Erythroblast (primary cell): ENCODE results near the gene RAB31.
"Not testable (repeated sequence)": the region's sequence is repeated elsewhere in the genome, so short reads cannot be mapped to it uniquely, and the experiment has no call there.

Experiments
- DNase-seq, 2 experiments: peaks; one replicate each; lab custom pipeline; 2025; lab: John Stamatoyannopoulos, UW
- GATA1 ChIP-seq: IDR thresholded peaks from 2 replicates; pipeline ENCODE4 v1.6.1; 2011; ENCODE audit warnings: low read depth, mild to moderate bottlenecking, control low read depth, low read length, moderate library complexity
- POLR2A ChIP-seq: IDR thresholded peaks from 2 replicates; pipeline ENCODE4 v1.6.1; 2011; ENCODE audit warnings: mild to moderate bottlenecking, low read length

The RAB31 gene

DNA sequence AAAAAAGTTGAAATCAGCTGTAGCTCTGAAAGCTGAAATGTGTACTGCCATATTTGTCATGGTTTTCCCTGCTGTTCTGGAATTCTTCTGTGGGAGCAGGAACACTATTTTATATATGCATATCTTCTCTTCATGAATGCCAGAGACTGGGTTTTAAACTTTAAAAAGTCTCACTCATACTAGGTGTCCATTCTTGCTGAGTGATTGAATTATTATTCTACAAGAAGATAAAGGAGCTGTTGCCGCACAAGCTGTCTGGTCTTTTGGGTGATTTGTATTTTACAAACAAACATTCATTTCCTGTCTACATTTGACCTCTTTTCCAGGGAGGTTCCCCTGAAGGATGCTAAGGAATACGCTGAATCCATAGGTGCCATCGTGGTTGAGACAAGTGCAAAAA, 137.2 kb downstream of the RAB31 start:
- no peak for DNase-seq
- no peak for TF ChIP-seq GATA1
- TF ChIP-seq POLR2A: no peak

DNA sequence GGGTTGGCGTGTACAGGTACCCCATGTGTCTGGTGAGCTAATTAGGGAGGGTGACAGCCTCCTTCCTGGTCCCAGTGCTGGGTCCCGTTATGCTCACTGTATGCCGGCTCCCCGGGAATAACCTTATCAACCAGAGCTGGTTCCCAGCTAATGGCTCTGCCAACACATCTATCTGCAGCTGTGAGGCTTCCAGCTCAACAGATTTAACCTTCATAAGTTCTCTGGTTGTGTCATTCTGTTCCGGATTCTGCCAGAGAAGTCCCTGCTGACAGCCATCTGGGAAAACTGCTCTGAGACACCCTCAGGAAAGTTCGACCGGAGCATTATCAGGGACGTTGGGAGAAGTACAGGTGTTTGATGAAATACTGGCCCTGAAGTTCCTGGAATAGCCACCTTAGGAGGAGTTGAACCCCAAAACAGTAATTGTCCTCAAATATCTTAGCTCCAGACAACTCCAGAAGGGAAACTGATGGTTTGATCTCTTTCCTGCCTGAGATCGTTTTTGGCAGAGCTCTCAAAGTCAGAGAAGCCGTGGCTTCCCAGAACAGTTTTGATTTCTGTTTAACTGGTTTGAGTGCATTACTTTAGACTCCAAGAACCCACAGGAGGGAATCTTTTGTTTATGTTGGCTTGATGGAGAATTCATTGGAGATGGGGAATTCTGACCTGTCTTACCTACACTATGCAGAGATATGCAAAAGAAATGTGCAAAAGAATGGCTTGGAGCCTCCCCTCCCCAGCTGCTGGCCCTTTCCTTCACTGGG, 138.2 kb downstream of the RAB31 start:
- no peak for DNase-seq
- TF ChIP-seq GATA1 (no peak), POLR2A (no peak)

DNA sequence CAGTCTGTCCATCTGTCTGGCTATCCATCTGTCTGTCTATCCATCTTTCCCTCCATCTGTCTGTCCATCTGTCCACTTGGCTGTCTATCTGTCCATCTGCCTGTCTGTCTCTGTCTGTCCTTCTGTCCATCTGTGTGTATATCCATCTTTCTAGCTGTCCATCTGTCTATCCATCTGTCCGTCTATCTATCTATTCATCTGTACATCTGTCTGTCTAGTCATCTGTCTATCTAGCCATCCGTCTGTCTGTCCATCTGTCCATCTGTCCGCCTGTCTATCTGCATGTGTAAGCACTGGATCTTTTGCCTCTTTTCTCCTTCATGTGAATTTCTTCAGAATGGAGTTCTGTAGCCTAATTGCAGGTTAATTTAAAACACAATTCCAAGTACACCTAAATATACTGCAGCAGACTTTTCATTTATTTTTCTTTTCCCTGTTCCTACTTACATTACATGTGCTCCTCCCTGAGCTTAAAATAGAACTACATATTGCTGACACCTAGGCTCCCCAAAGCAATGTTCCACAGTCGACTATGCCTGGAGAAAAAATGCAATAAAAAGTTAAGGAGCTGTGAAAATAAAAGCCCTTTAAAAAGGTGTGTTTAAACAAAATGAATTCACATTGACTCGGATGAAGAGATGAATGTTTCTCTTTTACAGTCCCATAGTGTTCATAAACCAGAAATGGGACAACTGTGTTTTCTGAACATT, 140.2 kb downstream of the RAB31 start:
- no peak for TF ChIP-seq GATA1
- no peak for TF ChIP-seq POLR2A
- peak; percentile 40 to 89 for DNase-seq

DNA sequence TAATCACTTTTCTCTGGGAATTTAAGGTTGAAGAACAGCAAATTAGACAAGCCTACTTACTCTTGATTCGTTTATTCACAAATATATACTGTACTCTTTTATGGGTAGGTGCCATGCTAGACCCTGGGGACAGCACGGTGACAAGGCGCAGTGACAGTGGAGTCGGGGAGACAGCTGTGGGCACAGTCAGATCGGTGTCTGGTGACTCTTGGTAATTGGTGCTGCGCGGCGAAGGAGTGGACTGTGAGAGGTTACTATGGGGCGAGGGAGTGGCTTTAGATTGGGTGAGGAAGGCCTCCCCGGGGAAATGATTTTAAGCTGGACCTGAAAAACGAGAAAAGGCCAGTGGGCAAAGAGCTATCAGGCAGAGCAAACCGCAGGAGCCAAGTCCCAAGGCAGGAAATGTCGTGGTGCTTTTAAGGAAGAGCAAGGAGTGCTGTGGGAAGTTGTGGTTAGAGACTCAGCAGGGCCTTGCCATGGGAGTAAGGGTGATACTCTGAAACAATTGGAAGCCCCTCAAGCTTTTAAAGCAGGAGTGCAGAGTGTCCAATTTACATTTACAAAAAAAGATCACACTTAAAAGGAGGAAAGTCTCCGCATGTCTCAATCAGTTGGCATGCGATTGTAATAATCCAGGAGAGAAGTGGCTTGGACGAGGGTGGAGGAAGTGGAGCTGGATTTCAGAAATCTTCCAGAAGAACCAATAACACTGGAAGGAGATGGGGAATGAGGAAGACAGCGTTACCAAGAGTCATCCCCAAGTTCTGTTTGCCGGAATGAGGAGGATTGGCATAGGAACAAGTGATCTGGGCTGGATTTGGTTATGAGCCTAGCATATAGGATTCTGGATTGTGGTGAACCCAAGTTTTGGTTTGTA, 141.5 kb downstream of the RAB31 start:
- peak; percentile 94 to 95 for DNase-seq
- TF ChIP-seq POLR2A: peak; percentile 70
- no peak for TF ChIP-seq GATA1

DNA sequence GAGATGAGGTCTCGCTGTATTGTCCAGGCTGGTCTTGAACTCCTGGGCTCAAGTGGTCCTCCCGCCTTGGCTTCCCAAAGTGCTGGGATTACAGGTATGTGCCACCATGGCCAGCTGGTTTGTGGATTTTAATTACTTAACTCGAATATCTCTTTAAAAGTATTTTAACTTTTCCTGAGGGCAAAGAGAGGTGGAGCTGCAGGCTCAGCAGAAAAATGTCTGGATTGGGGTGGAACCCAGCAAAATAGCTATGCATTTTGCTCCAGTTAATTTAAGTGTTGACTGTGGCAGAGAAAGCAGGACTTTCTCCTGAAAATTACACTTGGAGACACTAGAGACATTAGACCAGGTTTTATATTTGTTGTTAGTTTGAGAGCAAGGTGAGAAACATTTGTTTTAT, 142.2 kb downstream of the RAB31 start:
- no peak for TF ChIP-seq GATA1
- no peak for TF ChIP-seq POLR2A
- peak; percentile 39 to 45 for DNase-seq

DNA sequence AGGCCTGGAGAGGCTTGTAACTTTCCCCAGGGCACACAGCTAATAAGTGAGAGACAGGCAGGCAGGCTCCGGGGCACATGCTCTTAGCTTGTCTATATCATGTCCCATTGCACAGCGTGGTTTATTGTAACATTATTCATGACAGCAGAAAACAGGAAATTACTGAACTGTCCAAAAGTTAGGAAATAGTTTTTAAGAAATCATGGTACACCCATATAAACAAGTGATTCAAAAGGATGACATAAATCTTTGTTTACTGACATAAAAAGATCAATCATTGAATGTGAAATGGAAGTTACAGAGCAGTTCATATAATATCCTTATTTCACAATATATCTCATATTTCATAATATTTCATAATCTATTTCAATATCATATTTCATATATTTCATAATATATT, 143.4 kb downstream of the RAB31 start:
- DNase-seq: no peak
- TF ChIP-seq GATA1 (no peak), POLR2A (no peak)

DNA sequence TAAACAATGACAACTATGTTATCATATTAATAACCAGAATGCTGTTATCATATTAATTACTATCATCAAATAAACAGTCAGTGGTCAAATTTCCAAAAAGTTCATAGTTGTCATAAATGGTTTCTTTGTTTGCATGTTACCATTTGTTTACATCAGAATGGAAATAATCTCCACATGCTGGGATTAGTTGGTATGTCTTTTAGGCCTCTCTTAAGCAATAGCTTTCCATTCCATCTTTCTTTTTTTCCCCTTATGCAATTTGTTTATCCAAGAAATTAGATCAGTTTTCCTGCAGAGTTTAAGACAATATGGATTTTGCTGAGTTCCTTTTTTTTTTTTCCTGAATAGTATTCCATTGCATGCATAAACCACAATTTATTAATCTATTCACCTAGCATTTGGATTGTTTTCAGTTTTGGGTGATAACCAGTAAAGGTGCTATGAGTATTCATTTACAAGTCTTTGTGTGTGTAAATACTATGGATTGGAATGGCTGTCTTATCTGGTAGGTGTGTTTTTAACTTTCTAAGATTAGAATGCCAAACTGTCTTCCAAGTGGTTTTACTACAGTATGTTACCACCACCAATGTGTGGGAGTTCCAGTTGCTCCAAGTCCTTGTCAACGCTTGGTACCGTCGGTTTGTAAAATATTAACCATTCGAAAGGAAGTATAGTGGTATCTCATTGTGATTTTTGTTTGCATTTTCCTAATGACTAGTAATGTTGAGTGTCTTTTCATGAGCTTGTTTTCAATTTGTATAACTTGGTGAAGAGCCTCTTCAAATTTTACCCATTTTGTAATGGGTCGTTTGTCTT, 144.4 kb downstream of the RAB31 start:
- TF ChIP-seq GATA1 (no peak), POLR2A (no peak)

DNA sequence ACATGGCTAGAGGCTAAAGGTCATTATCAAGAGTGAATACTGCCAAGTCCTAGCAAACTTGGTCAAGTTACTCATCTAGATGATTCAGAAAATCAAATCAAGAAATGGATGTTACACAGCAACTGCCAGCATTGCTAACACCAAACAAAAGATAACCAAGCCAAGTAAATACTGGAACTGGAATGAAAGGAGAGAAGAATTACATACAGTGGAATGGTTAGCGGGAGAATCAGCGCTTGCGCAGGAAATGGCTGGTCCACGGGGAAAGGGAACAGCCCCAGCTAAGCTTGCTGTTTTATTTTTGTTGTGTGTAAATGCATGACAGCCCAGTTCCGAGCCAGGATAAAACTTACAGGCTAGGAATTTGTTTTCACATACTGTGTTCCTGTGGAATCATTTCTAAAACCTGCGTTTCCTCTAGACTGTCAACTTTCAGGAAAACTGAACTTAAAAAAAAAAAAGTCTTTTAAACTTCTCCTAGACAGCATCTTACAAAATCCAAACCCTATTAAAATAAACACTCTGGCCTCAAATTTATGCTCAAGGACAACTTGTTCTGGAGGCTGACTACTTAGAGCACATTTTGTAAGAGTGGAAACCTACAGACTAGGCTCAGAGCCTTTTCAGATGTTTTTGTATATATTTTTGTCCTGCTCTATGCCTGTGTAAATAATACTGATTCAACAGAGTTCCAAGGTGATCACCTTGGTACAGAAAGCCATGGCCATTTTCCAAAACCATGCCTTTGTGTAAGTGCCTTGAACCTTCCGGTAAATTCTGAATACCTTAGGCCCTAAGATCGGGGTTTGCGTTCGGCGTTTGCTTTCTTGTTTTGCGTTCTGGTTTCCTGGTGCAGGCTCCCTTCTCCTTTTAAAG, 146.9 kb downstream of the RAB31 start:
- TF ChIP-seq GATA1 (no peak), POLR2A (no peak)
- DNase-seq: no peak

More for the DNA sequence above, 144.4 kb downstream of the RAB31 start:
- DNase-seq: peak in 1 of 2 experiments; percentile 33

DNA sequence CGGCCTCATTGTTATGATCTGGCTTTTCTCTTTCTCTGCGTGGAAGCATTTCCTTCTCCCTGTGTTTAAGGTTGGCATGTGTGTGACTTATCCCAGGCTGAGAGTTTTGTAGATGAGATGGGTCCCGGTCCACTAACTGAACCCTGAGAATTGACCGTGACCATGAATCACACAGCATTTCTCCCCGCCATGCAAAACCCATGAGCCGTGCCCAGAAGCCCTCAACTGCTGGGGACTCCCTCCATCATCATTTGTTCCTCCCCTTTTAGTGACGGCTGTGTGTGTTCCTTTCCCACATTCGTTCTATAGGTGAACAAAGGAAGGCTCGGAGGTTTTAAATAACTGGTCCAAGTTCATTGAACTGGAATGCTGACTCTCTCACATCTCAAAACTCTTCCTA, 147.6 kb downstream of the RAB31 start:
- TF ChIP-seq POLR2A (no peak), GATA1 (no peak)
- no peak for DNase-seq

DNA sequence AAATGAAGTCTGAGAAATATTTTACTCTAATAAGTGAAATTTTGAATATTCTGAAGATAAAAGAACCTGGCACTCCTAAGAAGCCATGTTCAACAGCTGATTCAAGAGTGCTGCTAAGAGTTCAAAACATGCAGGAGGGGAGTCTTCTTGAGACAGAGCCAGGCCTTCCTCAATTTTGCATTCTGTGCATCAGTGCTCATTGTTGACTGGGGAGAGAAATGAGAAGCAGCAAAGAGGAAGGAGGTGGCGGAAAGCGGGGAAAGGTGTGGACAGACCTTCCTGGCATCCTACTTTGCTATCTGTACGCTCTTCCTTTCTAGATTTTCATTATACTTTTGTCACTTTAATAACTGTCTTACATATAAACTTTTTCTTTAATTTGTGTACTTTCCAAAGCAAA, 148.0 kb downstream of the RAB31 start:
- DNase-seq: no peak
- TF ChIP-seq GATA1 (no peak), POLR2A (no peak)

DNA sequence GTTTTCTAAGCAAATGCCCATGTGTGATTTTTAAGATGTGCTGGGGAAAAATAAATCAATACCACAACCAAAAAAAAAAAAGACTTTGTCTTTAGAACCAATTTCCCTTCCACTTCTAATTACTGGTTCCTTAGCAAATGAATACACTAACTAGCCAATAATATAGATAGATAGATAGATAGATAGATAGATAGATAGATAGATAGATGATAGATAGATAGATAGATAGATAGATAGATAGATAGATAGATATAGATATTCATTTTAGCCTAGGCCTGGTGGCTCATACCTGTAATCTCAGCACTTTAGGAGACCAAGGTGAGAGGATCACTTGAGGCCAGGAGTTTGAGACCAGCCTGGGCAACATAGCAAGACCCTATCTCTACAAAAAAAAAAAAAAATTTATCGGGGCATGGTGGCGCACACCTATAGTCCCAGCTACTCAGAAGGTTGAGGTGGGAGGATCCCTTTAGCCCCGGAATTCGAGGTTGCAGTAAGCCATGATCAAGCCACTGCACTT, 149.4 kb downstream of the RAB31 start:
- DNase-seq: not testable (repeated sequence)

DNA sequence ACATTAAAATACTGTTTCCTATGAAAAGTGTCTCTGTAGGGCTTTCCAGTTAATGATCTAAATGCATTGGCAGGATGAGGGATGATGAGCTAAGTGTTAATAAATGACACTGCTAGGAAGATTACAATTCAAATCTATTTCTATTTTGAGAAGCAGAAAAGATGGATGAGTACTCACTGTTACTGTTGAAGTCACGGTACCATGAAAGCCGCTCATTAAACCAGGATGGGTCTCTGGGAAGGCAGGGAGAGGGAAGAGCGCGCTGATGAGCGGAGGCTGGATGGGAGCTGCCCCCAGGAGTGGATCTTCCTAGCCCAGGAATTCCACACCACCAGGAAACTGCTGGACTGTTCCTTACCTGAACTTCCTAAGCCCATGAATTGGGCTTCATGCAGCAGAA, 150.5 kb downstream of the RAB31 start:
- TF ChIP-seq POLR2A: no peak
- TF ChIP-seq GATA1: no peak
- DNase-seq: no peak
